ENCODE results near the gene DLX6. TPM values are rescaled to one million over a fixed set of nuclear protein-coding genes. Genes with fewer than 3 reads are reported as not detected.

DLX6 gene
- total RNA-seq, 1 donor from 2014 or later: 25.5 TPM

- no peak for TF ChIP-seq CTCF (conservative IDR thresholded peaks at IDR 0.05)
- H3K4me1 Mint-ChIP-seq (ENCODE audit: unreplicated experiment): peaks cover 39% of the 10 kb centered on the region
- no peak for DNase-seq (ENCODE audit: extremely low spot score, unreplicated experiment)
- peaks cover 13% of the 10 kb centered on the region for H3K36me3 Mint-ChIP-seq
- peak overlapping the region; percentile 55 for H3K4me3 Mint-ChIP-seq
- no peak overlapping the region for H3K27ac Mint-ChIP-seq
- H3K27me3 Mint-ChIP-seq: peaks cover 95% of the 10 kb centered on the region
- H3K9me3 Mint-ChIP-seq: peaks cover 7% of the 10 kb centered on the region
Measured at GRCh38 chr7:96991546-96992191, 13.7 kb upstream of the DLX6 start.

- Mint-ChIP-seq H3K27ac (no peak overlapping the region), H3K9me3 (peaks cover 7% of the 10 kb centered on the region), H3K27me3 (peaks cover 96% of the 10 kb centered on the region), H3K36me3 (peaks cover 13% of the 10 kb centered on the region), H3K4me3 (peak overlapping the region; percentile 63), H3K4me1 (ENCODE audit: unreplicated experiment) (peaks cover 46% of the 10 kb centered on the region)
- DNase-seq (ENCODE audit: extremely low spot score, unreplicated experiment): no peak
- TF ChIP-seq CTCF (conservative IDR thresholded peaks at IDR 0.05): no peak
Measured at GRCh38 chr7:96992192-96993005, 13.0 kb upstream of the DLX6 start.

DNA sequence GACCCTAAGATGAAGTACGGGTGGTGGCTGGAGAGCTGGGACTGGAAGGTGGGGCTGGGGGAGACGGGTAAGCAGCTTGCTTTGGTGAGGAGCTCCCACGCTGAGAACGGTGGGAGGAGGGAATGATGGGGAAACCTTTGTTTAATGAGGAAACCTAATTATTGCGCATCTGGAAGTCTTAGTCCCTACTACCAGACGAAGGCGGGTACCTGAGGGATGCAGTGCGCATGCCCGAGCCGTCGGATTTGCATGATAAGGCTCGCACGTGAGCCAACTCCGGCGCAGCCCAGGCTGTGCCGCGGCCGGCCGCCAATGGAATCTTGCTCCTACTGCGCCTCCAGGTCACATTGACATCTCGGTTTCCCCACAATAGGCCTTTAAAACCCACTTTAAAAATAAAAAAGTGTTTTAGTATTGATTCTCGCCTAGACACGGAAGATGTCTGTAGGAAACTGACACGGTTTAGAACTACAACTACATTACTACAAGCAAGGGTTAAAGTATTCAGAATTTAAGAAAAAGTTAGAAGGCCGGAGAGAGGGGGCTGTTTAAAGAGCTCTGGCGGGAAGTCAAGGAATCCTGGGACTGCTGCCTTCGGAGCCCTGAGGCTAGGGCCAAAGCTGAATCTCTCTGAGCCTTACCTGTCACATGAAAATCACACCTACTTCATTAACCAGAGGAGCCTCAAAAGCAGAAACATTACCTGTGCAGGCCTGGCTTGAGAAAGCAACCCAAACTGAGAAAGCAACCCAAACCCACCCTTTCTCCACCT is 12.1 kb upstream of the DLX6 start:
- DNase-seq (ENCODE audit: extremely low spot score, unreplicated experiment): no peak
- Mint-ChIP-seq H3K27ac (no peak overlapping the region), H3K4me3 (peak overlapping the region; percentile 63), H3K9me3 (peaks cover 7% of the 10 kb centered on the region), H3K36me3 (peaks cover 13% of the 10 kb centered on the region), H3K27me3 (peaks cover 96% of the 10 kb centered on the region), H3K4me1 (ENCODE audit: unreplicated experiment) (peaks cover 48% of the 10 kb centered on the region)
- no peak for TF ChIP-seq CTCF (conservative IDR thresholded peaks at IDR 0.05)

GRCh38 chr7:96993980-96994379 is 11.4 kb upstream of the DLX6 start:
- Mint-ChIP-seq H3K36me3 (peaks cover 13% of the 10 kb centered on the region), H3K27ac (no peak overlapping the region), H3K9me3 (peaks cover 7% of the 10 kb centered on the region), H3K27me3 (peaks cover 96% of the 10 kb centered on the region), H3K4me3 (no peak overlapping the region), H3K4me1 (ENCODE audit: unreplicated experiment) (peaks cover 47% of the 10 kb centered on the region)
- no peak for DNase-seq (ENCODE audit: extremely low spot score, unreplicated experiment)
- no peak for TF ChIP-seq CTCF (conservative IDR thresholded peaks at IDR 0.05)

GRCh38 chr7:96995406-96996110 is 9.8 kb upstream of the DLX6 start:
- Mint-ChIP-seq H3K27me3 (peaks cover 98% of the 10 kb centered on the region), H3K27ac (no peak overlapping the region), H3K36me3 (peaks cover 13% of the 10 kb centered on the region), H3K9me3 (peaks cover 7% of the 10 kb centered on the region), H3K4me1 (ENCODE audit: unreplicated experiment) (peaks cover 54% of the 10 kb centered on the region), H3K4me3 (no peak overlapping the region)
- no peak for TF ChIP-seq CTCF (conservative IDR thresholded peaks at IDR 0.05)
- no peak for DNase-seq (ENCODE audit: extremely low spot score, unreplicated experiment)
